Tibial nerve (tissue), 4 donors: ENCODE results near the gene VSTM2B.

Experiments
- EP300 ChIP-seq, 2 donors: sonication (generic); formaldehyde crosslinking; IDR thresholded peaks; one replicate each; pipeline ENCODE4 v1.6.1; 2017; ENCODE audit warnings: antibody characterized with exemption in 2 of 2, mild to moderate bottlenecking in 1 of 2
- POLR2A ChIP-seq, 2 donors: fragments of 450-650 bp; IDR thresholded peaks; one replicate each; pipeline ENCODE4 v1.6.1; 2017; ENCODE audit warnings: antibody characterized with exemption in 2 of 2, mild to moderate bottlenecking in 2 of 2, moderate library complexity in 2 of 2
- TF ChIP-seq, protein P1 (sequence below), 5 experiments: fragments of 200-600 bp in 3 of 5; fragments of 450-650 bp in 2 of 5; sonication (generic) in 3 of 5; IDR thresholded peaks; one replicate each; pipeline ENCODE4 v1.5.1; 2016 to 2019; ENCODE audit warnings: antibody characterized with exemption in 5 of 5, mild to moderate bottlenecking in 3 of 5, moderate library complexity in 2 of 5

DNA sequence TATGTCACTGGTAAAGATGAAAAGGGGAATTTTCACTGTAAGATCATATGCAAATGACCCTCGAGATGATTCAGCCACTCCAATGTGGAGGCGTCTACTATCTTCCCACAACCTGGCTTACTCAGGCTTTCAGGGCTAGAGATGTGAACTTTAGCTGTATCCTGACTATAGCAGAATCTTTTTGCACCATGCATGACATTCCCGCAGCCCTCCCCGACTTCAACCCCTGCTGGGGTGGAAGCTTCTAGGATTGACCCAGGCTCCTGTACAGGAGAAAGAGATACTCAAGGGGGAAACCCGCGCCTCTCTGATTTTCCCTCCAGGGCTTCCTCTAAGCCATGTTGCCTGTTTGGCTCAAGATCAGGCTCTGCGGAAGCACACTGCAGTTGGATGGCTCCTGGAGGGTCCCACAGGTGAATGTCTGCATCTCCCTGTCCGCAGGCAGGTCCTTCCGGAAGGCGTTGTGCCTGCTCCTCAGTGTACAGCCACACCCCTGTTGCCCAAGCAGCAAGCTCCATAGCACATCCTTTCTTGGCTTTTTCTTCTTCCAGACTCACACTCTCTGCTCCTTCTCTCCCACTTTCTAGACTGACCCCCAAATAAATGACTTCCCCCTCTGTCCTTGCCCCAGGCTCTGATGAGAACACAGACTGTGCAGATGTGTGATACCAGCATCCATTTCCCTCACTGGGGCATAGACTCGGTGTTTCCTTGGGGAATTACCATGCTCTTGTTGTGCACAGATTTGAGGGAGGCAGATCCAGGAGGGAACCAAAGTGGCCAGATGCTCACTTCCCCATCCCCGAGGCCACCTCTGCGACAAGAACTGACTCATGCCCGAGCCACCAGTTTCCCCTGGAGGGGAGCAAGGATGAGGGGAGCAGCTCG lies 51.2 kb downstream of the VSTM2B start:
- TF ChIP-seq, protein P1, sequence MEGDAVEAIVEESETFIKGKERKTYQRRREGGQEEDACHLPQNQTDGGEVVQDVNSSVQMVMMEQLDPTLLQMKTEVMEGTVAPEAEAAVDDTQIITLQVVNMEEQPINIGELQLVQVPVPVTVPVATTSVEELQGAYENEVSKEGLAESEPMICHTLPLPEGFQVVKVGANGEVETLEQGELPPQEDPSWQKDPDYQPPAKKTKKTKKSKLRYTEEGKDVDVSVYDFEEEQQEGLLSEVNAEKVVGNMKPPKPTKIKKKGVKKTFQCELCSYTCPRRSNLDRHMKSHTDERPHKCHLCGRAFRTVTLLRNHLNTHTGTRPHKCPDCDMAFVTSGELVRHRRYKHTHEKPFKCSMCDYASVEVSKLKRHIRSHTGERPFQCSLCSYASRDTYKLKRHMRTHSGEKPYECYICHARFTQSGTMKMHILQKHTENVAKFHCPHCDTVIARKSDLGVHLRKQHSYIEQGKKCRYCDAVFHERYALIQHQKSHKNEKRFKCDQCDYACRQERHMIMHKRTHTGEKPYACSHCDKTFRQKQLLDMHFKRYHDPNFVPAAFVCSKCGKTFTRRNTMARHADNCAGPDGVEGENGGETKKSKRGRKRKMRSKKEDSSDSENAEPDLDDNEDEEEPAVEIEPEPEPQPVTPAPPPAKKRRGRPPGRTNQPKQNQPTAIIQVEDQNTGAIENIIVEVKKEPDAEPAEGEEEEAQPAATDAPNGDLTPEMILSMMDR (IDR thresholded peaks at IDR 0.05) = no peak
- TF ChIP-seq POLR2A (IDR thresholded peaks at IDR 0.05) (no peak), EP300 (IDR thresholded peaks at IDR 0.05) (no peak)
